ENCODE measurements around the gene RHOT2. TPM values are rescaled to one million over a fixed set of nuclear protein-coding genes. Genes with fewer than 3 reads are reported as not detected.

RHOT2 gene
- total RNA-seq, 1 donor from 2014 or later = 93.2 TPM

- H3K4me3 ChIP-seq (ENCODE audit: insufficient read depth, low read depth, low read length) = no peak overlapping the region
- H3K27me3 ChIP-seq (ENCODE audit: insufficient read depth, low read length) = no peaks in the 10 kb centered on the region
- no peak for DNase-seq (ENCODE audit: low read depth)
- peaks cover 10% of the 10 kb centered on the region for H3K4me1 Mint-ChIP-seq (ENCODE audit: low read depth, unreplicated experiment)
- H3K9ac ChIP-seq (ENCODE audit: low read length) = no peak overlapping the region
- no peak overlapping the region for H2AFZ ChIP-seq (ENCODE audit: low read depth, low read length)
- H3K36me3 Mint-ChIP-seq (ENCODE audit: low read depth, unreplicated experiment) = peaks cover 6% of the 10 kb centered on the region
- H3K79me2 ChIP-seq (ENCODE audit: insufficient read depth, low read length) = peaks cover 63% of the 10 kb centered on the region
- H4K20me1 ChIP-seq (ENCODE audit: insufficient read depth, low read length) = peaks cover 20% of the 10 kb centered on the region
- no peak for FAIRE-seq
- H3K9me3 ChIP-seq (ENCODE audit: insufficient read depth, low read depth, low read length) = no peaks in the 10 kb centered on the region
- no peak overlapping the region for H3K4me2 ChIP-seq (ENCODE audit: low read length)
- H3K9me3 Mint-ChIP-seq (ENCODE audit: unreplicated experiment) = no peaks in the 10 kb centered on the region
- peaks cover 3% of the 10 kb centered on the region for H3K36me3 ChIP-seq (ENCODE audit: insufficient read depth, low read length)
- H3K4me1 ChIP-seq (ENCODE audit: insufficient read depth, low read length) = peaks cover 23% of the 10 kb centered on the region
- H3K27ac ChIP-seq (ENCODE audit: low read depth, low read length) = no peak overlapping the region
- no peak overlapping the region for H3K4me3 Mint-ChIP-seq (ENCODE audit: unreplicated experiment)
- no peak for TF ChIP-seq EZH2 (IDR thresholded peaks at IDR 0.05; ENCODE audit: insufficient read depth, low read length)
- TF ChIP-seq CTCF (IDR thresholded peaks at IDR 0.05; ENCODE audit: insufficient read depth, low read depth, low read length) = no peak
- H3K27me3 Mint-ChIP-seq (ENCODE audit: low read depth, unreplicated experiment) = peaks cover 4% of the 10 kb centered on the region
- no peak overlapping the region for H3K27ac Mint-ChIP-seq (ENCODE audit: unreplicated experiment)
Measured at GRCh38 chr16:686459-687260, 18.7 kb downstream of the RHOT2 start.

GRCh38 chr16:687499-687898 lies 19.6 kb downstream of the RHOT2 start:
- DNase-seq (ENCODE audit: low read depth) (no peak), FAIRE-seq (no peak)
- no peak overlapping the region for H2AFZ ChIP-seq (ENCODE audit: low read depth, low read length)
- peaks cover 17% of the 10 kb centered on the region for H3K4me1 ChIP-seq (ENCODE audit: insufficient read depth, low read length)
- H3K9me3 ChIP-seq (ENCODE audit: insufficient read depth, low read depth, low read length) = no peaks in the 10 kb centered on the region
- peaks cover 55% of the 10 kb centered on the region for H3K79me2 ChIP-seq (ENCODE audit: insufficient read depth, low read length)
- H3K4me2 ChIP-seq (ENCODE audit: low read length) = no peak overlapping the region
- Mint-ChIP-seq H3K9me3 (ENCODE audit: unreplicated experiment) (no peaks in the 10 kb centered on the region), H3K4me1 (ENCODE audit: low read depth, unreplicated experiment) (peaks cover 5% of the 10 kb centered on the region), H3K27ac (ENCODE audit: unreplicated experiment) (no peak overlapping the region), H3K4me3 (ENCODE audit: unreplicated experiment) (no peak overlapping the region), H3K36me3 (ENCODE audit: low read depth, unreplicated experiment) (peaks cover 2% of the 10 kb centered on the region), H3K27me3 (ENCODE audit: low read depth, unreplicated experiment) (peaks cover 5% of the 10 kb centered on the region)
- H4K20me1 ChIP-seq (ENCODE audit: insufficient read depth, low read length) = peaks cover 11% of the 10 kb centered on the region
- H3K4me3 ChIP-seq (ENCODE audit: insufficient read depth, low read depth, low read length) = no peak overlapping the region
- H3K9ac ChIP-seq (ENCODE audit: low read length) = no peak overlapping the region
- H3K27me3 ChIP-seq (ENCODE audit: insufficient read depth, low read length) = no peaks in the 10 kb centered on the region
- H3K27ac ChIP-seq (ENCODE audit: low read depth, low read length) = no peak overlapping the region
- TF ChIP-seq EZH2 (IDR thresholded peaks at IDR 0.05; ENCODE audit: insufficient read depth, low read length) = no peak
- TF ChIP-seq CTCF (IDR thresholded peaks at IDR 0.05; ENCODE audit: insufficient read depth, low read depth, low read length) = no peak
- H3K36me3 ChIP-seq (ENCODE audit: insufficient read depth, low read length) = no peaks in the 10 kb centered on the region
